CD4-positive, alpha-beta T cell treated with Interleukin-21 for 1 hour (primary cell): ENCODE results near the gene MFRP.

Experiments
- DNase-seq: peaks from one replicate; pipeline ENCODE4 v3.0.0-alpha.2; 2020

Gene MFRP

GRCh38 chr11:119316016-119316728 is 30.3 kb downstream of the MFRP start:
- no peak for DNase-seq

GRCh38 chr11:119315131-119316015 is 31.1 kb downstream of the MFRP start:
- DNase-seq: peak; percentile 50

GRCh38 chr11:119314726-119315125 is 31.8 kb downstream of the MFRP start:
- no peak for DNase-seq

- no peak for DNase-seq
These were observed 35.8 kb downstream of the MFRP start for GRCh38 chr11:119310682-119311052.

- DNase-seq: no peak
These were observed 36.4 kb downstream of the MFRP start for GRCh38 chr11:119309953-119310681.

- DNase-seq: no peak
These were observed 37.1 kb downstream of the MFRP start for GRCh38 chr11:119309411-119309810.

GRCh38 chr11:119307974-119308373 is 38.5 kb downstream of the MFRP start:
- DNase-seq: no peak

- DNase-seq: no peak
These were observed 39.3 kb downstream of the MFRP start for GRCh38 chr11:119307219-119307618.

GRCh38 chr11:119306373-119306890 is 40.1 kb downstream of the MFRP start:
- no peak for DNase-seq

- no peak for DNase-seq
These were observed 40.7 kb downstream of the MFRP start for GRCh38 chr11:119305556-119306372.

GRCh38 chr11:119303227-119303718 is 43.2 kb downstream of the MFRP start:
- no peak for DNase-seq

- no peak for DNase-seq
These were observed 46.1 kb downstream of the MFRP start for GRCh38 chr11:119300198-119300964.

GRCh38 chr11:119299416-119299815 is 47.1 kb downstream of the MFRP start:
- no peak for DNase-seq

- DNase-seq: no peak
These were observed 47.8 kb downstream of the MFRP start for GRCh38 chr11:119298726-119299125.

- DNase-seq: no peak
These were observed 48.6 kb downstream of the MFRP start for GRCh38 chr11:119297938-119298337.

GRCh38 chr11:119295178-119295577 is 51.3 kb downstream of the MFRP start:
- no peak for DNase-seq

- no peak for DNase-seq
These were observed 53.0 kb downstream of the MFRP start for GRCh38 chr11:119293461-119293860.

GRCh38 chr11:119290894-119291497 is 55.5 kb downstream of the MFRP start:
- no peak for DNase-seq
